Mesendoderm (in vitro differentiated cells): Measurements from ENCODE around the gene RAB3C.

Experiments used
- DNase-seq: peaks from one replicate; pipeline ENCODE4 v3.0.0; 2013
- H2AK5ac ChIP-seq: 2 replicates; pipeline ENCODE4 v1.6.1; 2013; ENCODE audit warnings: low read length, inconsistent platforms
- H2BK120ac ChIP-seq: 2 replicates; pipeline ENCODE4 v1.6.1; 2013; ENCODE audit warnings: low read depth, mild to moderate bottlenecking, low read length, moderate library complexity, mixed read lengths
- H2BK15ac ChIP-seq: replicated peaks from 2 replicates; pipeline ENCODE4 v1.6.1; 2013; ENCODE audit warnings: low read depth, mild to moderate bottlenecking, moderate library complexity
- H2BK5ac ChIP-seq: 2 replicates; pipeline ENCODE4 v1.6.1; 2013; ENCODE audit warnings: low read length, inconsistent platforms
- H3K18ac ChIP-seq: 2 replicates; pipeline ENCODE4 v1.6.1; 2013; ENCODE audit warnings: mild to moderate bottlenecking, low read length, mixed read lengths
- H3K23ac ChIP-seq: one replicate; pipeline ENCODE4 v1.6.1; 2013; ENCODE audit warnings: low read length
- H3K27ac ChIP-seq: 2 replicates; pipeline ENCODE4 v1.5.1; 2013; ENCODE audit warnings: low read depth, mild to moderate bottlenecking, inconsistent platforms, low read length, moderate library complexity
- H3K27me3 ChIP-seq: 2 replicates; pipeline ENCODE4 v1.6.1; 2013; ENCODE audit warnings: low read length, control low read depth, mild to moderate bottlenecking, inconsistent platforms; ENCODE audit not compliant: insufficient read depth, poor library complexity
- H3K36me3 ChIP-seq: 2 replicates; pipeline ENCODE4 v1.6.1; 2013; ENCODE audit warnings: low read length, inconsistent platforms; ENCODE audit not compliant: control insufficient read depth, insufficient read depth
- H3K4ac ChIP-seq: one replicate; pipeline ENCODE4 v1.6.1; 2013; ENCODE audit warnings: low read depth, mild to moderate bottlenecking, low read length, moderate library complexity
- H3K4me1 ChIP-seq: 2 replicates; pipeline ENCODE4 v1.6.1; 2013; ENCODE audit warnings: low read depth, low read length, inconsistent platforms; ENCODE audit not compliant: control insufficient read depth
- H3K4me2 ChIP-seq: 2 replicates; pipeline ENCODE4 v1.6.1; 2013; ENCODE audit warnings: low read length
- H3K4me3 ChIP-seq: 2 replicates; pipeline ENCODE4 v1.5.1; 2013; ENCODE audit warnings: mild to moderate bottlenecking, low read length
- H3K56ac ChIP-seq: one replicate; pipeline ENCODE4 v1.6.1; 2013; ENCODE audit warnings: low read length
- H3K79me1 ChIP-seq: 2 replicates; pipeline ENCODE4 v1.6.1; 2013; ENCODE audit warnings: low read length, inconsistent platforms
- H3K79me2 ChIP-seq: 2 replicates; pipeline ENCODE4 v1.6.1; 2013; ENCODE audit warnings: mild to moderate bottlenecking, low read length; ENCODE audit not compliant: control insufficient read depth, insufficient read depth
- H3K9ac ChIP-seq: 2 replicates; pipeline ENCODE4 v1.6.1; 2013; ENCODE audit warnings: low read length, inconsistent platforms
- H4K5ac ChIP-seq: one replicate; pipeline ENCODE4 v1.6.1; 2013; ENCODE audit warnings: low read length
- H4K8ac ChIP-seq: one replicate; pipeline ENCODE4 v1.6.1; 2013; ENCODE audit warnings: low read depth, mild to moderate bottlenecking, control low read depth, low read length, moderate library complexity
- WGBS: extraction: QIAGEN DNeasy Blood & Tissue Kit; methylation state at CpG from one replicate; pipeline ENCODE4 v1.1.7; 2013; ENCODE audit warnings: low lambda C conversion rate, missing lambda C conversion rate; ENCODE audit not compliant: insufficient coverage; ENCODE audit errors: extremely low coverage; 5-methylcytosine and 5-hydroxymethylcytosine counted together

RAB3C gene

GRCh38 chr5:58718269-58718978 lies 135.5 kb downstream of the RAB3C start:
- H3K27ac ChIP-seq, result no peak overlapping the region

GRCh38 chr5:58722160-58722559 lies 139.3 kb downstream of the RAB3C start:
- Histone ChIP-seq H4K5ac (no peak overlapping the region), H2AK5ac (no peak overlapping the region), H3K27ac (no peak overlapping the region), H2BK120ac (no peak overlapping the region), H3K4me2 (no peak overlapping the region), H3K23ac (no peak overlapping the region), H3K79me2 (no peaks in the 10 kb centered on the region), H3K4me3 (no peak overlapping the region), H3K36me3 (no peaks in the 10 kb centered on the region), H3K79me1 (no peaks in the 10 kb centered on the region), H3K9ac (no peak overlapping the region), H3K56ac (no peak overlapping the region), H3K4ac (no peak overlapping the region), H3K4me1 (peaks cover 4% of the 10 kb centered on the region), H2BK15ac (no peak overlapping the region), H4K8ac (no peak overlapping the region), H2BK5ac (no peak overlapping the region), H3K18ac (no peak overlapping the region), H3K27me3 (no peaks in the 10 kb centered on the region)
- no peak for DNase-seq
- no CpG with 5 or more reads among the region's 1 CpG for WGBS

More at GRCh38 chr5:58718269-58718978, 135.5 kb downstream of the RAB3C start:
- H3K79me2 ChIP-seq, result no peaks in the 10 kb centered on the region
- no peak overlapping the region for H2AK5ac ChIP-seq
- H3K4me1 ChIP-seq, result peaks cover 5% of the 10 kb centered on the region
- no peak overlapping the region for H3K18ac ChIP-seq
- H3K4ac ChIP-seq, result no peak overlapping the region
- no peak overlapping the region for H3K23ac ChIP-seq
- H3K27me3 ChIP-seq, result no peaks in the 10 kb centered on the region
- no peak overlapping the region for H2BK5ac ChIP-seq
- no peaks in the 10 kb centered on the region for H3K79me1 ChIP-seq
- no peak overlapping the region for H3K56ac ChIP-seq
- H3K4me3 ChIP-seq, result no peak overlapping the region
- no peak overlapping the region for H3K9ac ChIP-seq
- no peak for DNase-seq
- H2BK15ac ChIP-seq, result no peak overlapping the region
- H2BK120ac ChIP-seq, result no peak overlapping the region
- H4K5ac ChIP-seq, result no peak overlapping the region
- no peak overlapping the region for H3K4me2 ChIP-seq
- no CpG with 5 or more reads among the region's 2 CpGs for WGBS
- H3K36me3 ChIP-seq, result no peaks in the 10 kb centered on the region
- H4K8ac ChIP-seq, result no peak overlapping the region

- peak; percentile 27 for DNase-seq
- Histone ChIP-seq H3K79me1 (no peaks in the 10 kb centered on the region), H3K4ac (no peak overlapping the region), H4K5ac (no peak overlapping the region), H3K9ac (no peak overlapping the region), H3K27me3 (no peaks in the 10 kb centered on the region), H3K18ac (no peak overlapping the region), H3K79me2 (no peaks in the 10 kb centered on the region), H4K8ac (no peak overlapping the region), H3K56ac (no peak overlapping the region), H2AK5ac (no peak overlapping the region), H3K23ac (no peak overlapping the region), H2BK5ac (no peak overlapping the region), H2BK120ac (no peak overlapping the region), H2BK15ac (no peak overlapping the region), H3K4me2 (no peak overlapping the region), H3K36me3 (no peaks in the 10 kb centered on the region), H3K27ac (no peak overlapping the region), H3K4me1 (no peaks in the 10 kb centered on the region), H3K4me3 (no peak overlapping the region)
- no CpG with 5 or more reads among the region's 2 CpGs for whole genome bisulfite sequencing
Observed at GRCh38 chr5:58724992-58725391, 142.1 kb downstream of the RAB3C start.

GRCh38 chr5:58731641-58732040 lies 148.8 kb downstream of the RAB3C start:
- Histone ChIP-seq H3K36me3 (no peaks in the 10 kb centered on the region), H2BK120ac (no peak overlapping the region), H3K56ac (no peak overlapping the region), H3K4me1 (no peaks in the 10 kb centered on the region), H3K18ac (no peak overlapping the region), H3K23ac (no peak overlapping the region), H2BK5ac (no peak overlapping the region), H3K4me3 (no peak overlapping the region), H3K9ac (no peak overlapping the region), H3K27me3 (no peaks in the 10 kb centered on the region), H4K8ac (no peak overlapping the region), H3K27ac (no peak overlapping the region), H3K79me2 (no peaks in the 10 kb centered on the region), H3K4ac (no peak overlapping the region), H3K79me1 (no peaks in the 10 kb centered on the region), H2BK15ac (no peak overlapping the region), H4K5ac (no peak overlapping the region), H2AK5ac (no peak overlapping the region), H3K4me2 (no peak overlapping the region)
- DNase-seq, result no peak
- no CpG with 5 or more reads among the region's 1 CpG for WGBS

- no peak overlapping the region for H3K4me3 ChIP-seq
Observed at GRCh38 chr5:58735637-58736036, 152.8 kb downstream of the RAB3C start.

GRCh38 chr5:58736214-58736613 lies 153.3 kb downstream of the RAB3C start:
- H3K4ac ChIP-seq, result no peak overlapping the region
- H2BK5ac ChIP-seq, result no peak overlapping the region
- no peak overlapping the region for H3K18ac ChIP-seq
- DNase-seq, result no peak
- H3K56ac ChIP-seq, result no peak overlapping the region
- H2BK15ac ChIP-seq, result no peak overlapping the region
- no peak overlapping the region for H4K8ac ChIP-seq
- no peaks in the 10 kb centered on the region for H3K27me3 ChIP-seq
- no peak overlapping the region for H3K4me3 ChIP-seq
- no peaks in the 10 kb centered on the region for H3K4me1 ChIP-seq
- no CpG with 5 or more reads among the region's 5 CpGs for WGBS
- H3K36me3 ChIP-seq, result no peaks in the 10 kb centered on the region
- no peak overlapping the region for H2AK5ac ChIP-seq
- no peaks in the 10 kb centered on the region for H3K79me1 ChIP-seq
- H3K27ac ChIP-seq, result no peak overlapping the region
- H4K5ac ChIP-seq, result no peak overlapping the region
- H3K79me2 ChIP-seq, result no peaks in the 10 kb centered on the region
- H2BK120ac ChIP-seq, result no peak overlapping the region
- H3K4me2 ChIP-seq, result no peak overlapping the region
- no peak overlapping the region for H3K23ac ChIP-seq
- H3K9ac ChIP-seq, result no peak overlapping the region

More at GRCh38 chr5:58735637-58736036, 152.8 kb downstream of the RAB3C start:
- H2BK120ac ChIP-seq, result no peak overlapping the region
- H4K8ac ChIP-seq, result no peak overlapping the region
- no peak overlapping the region for H3K23ac ChIP-seq
- no peak overlapping the region for H2BK5ac ChIP-seq
- H3K18ac ChIP-seq, result no peak overlapping the region
- no peak overlapping the region for H3K56ac ChIP-seq
- no peak for DNase-seq
- no CpG with 5 or more reads among the region's 1 CpG for WGBS
- no peaks in the 10 kb centered on the region for H3K79me2 ChIP-seq
- no peak overlapping the region for H3K27ac ChIP-seq
- no peak overlapping the region for H3K4me2 ChIP-seq
- no peak overlapping the region for H2AK5ac ChIP-seq
- no peaks in the 10 kb centered on the region for H3K79me1 ChIP-seq
- H3K4ac ChIP-seq, result no peak overlapping the region
- H3K27me3 ChIP-seq, result no peaks in the 10 kb centered on the region
- no peaks in the 10 kb centered on the region for H3K4me1 ChIP-seq
- H3K36me3 ChIP-seq, result no peaks in the 10 kb centered on the region
- H2BK15ac ChIP-seq, result no peak overlapping the region
- no peak overlapping the region for H3K9ac ChIP-seq
- H4K5ac ChIP-seq, result no peak overlapping the region
